DND-41 (cell line): ENCODE results near the gene RALY.

Source experiments
- ATAC-seq: fragments of 200-7000 bp; cut with Tn5 transposase; 3 replicates; pipeline ENCODE4 v1.9.1; 2021; ENCODE audit warnings: low read depth; ENCODE audit not compliant: insufficient read depth
- DNase-seq: peaks from one replicate; pipeline ENCODE4 v3.0.0-alpha.2; 2020
- H2AFZ ChIP-seq: 2 replicates; pipeline ENCODE4 v1.6.0; 2012; ENCODE audit warnings: low read depth, low read length
- H3K27ac ChIP-seq: 2 replicates; pipeline ENCODE4 v1.5.1; 2012; ENCODE audit warnings: low read length, inconsistent platforms
- H3K27me3 ChIP-seq: fragments of 200-600 bp; sonication (generic); 2 replicates; pipeline ENCODE4 v1.6.0; 2012; ENCODE audit warnings: low read length, mild to moderate bottlenecking, inconsistent platforms; ENCODE audit not compliant: insufficient read depth, poor library complexity
- H3K36me3 ChIP-seq: 2 replicates; pipeline ENCODE4 v1.5.1; 2012; ENCODE audit warnings: low read length, inconsistent platforms; ENCODE audit not compliant: insufficient read depth
- H3K4me1 ChIP-seq: 2 replicates; pipeline ENCODE4 v1.5.1; 2012; ENCODE audit warnings: mild to moderate bottlenecking, low read length; ENCODE audit not compliant: insufficient read depth
- H3K4me2 ChIP-seq: 2 replicates; pipeline ENCODE4 v1.6.0; 2012; ENCODE audit warnings: mild to moderate bottlenecking, moderate library complexity, low read length, inconsistent platforms; ENCODE audit not compliant: insufficient read depth
- H3K4me3 ChIP-seq, 2 experiments: fragments of 200-600 bp in 1 of 2; shearing (Covaris generic) in 1 of 2; 2 replicates each; pipeline ENCODE4 v1.5.1; 2012 to 2016; ENCODE audit warnings: inconsistent platforms in 2 of 2, low read length in 2 of 2, mild to moderate bottlenecking in 2 of 2, low read depth in 1 of 2, moderate library complexity in 1 of 2
- H3K79me2 ChIP-seq: 2 replicates; pipeline ENCODE4 v1.6.0; 2012; ENCODE audit warnings: low read length, inconsistent platforms; ENCODE audit not compliant: insufficient read depth
- H3K9ac ChIP-seq: 2 replicates; pipeline ENCODE4 v1.6.0; 2012; ENCODE audit warnings: low read depth, mild to moderate bottlenecking, inconsistent platforms, low read length, moderate library complexity
- H3K9me3 ChIP-seq: 2 replicates; pipeline ENCODE4 v1.5.1; 2012; ENCODE audit warnings: low read length, moderate library complexity, mild to moderate bottlenecking, inconsistent platforms; ENCODE audit not compliant: insufficient read depth, severe bottlenecking
- H4K20me1 ChIP-seq: 2 replicates; pipeline ENCODE4 v1.6.0; 2012; ENCODE audit warnings: low read length; ENCODE audit not compliant: insufficient read depth
- CTCF ChIP-seq: IDR thresholded peaks from 2 replicates; pipeline ENCODE4 v1.5.1; 2012; ENCODE audit warnings: borderline replicate concordance, low read length, moderate library complexity, mild to moderate bottlenecking; ENCODE audit not compliant: poor library complexity, severe bottlenecking; ENCODE audit errors: extremely low read depth
- EZH2 ChIP-seq: IDR thresholded peaks from 3 replicates; pipeline ENCODE4 v1.6.1; 2012; ENCODE audit warnings: borderline replicate concordance, low read depth, mild to moderate bottlenecking, moderate library complexity, low read length, inconsistent platforms; ENCODE audit not compliant: severe bottlenecking

RALY gene

DNA sequence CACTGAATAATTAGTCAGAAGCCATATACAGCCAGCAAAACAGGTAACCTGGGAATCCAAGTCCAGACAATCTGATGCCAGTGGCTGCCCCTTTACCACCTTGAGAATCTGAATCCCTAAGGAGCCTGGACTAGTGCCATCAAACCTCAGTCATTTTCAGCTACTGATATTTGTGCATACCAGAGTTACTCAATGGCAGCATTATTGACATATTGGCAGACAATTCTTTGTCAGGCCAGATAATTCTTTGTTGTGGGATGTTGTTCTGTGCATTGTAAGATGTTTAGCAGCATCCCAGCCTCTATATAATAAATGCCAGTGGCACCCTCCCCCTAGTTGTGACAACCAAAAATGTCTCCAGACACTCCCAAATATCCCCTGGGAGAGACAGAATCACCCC lies 121.5 kb downstream of the RALY start:
- Histone ChIP-seq H3K9ac (no peak overlapping the region), H3K9me3 (no peaks in the 10 kb centered on the region), H3K27ac (no peak overlapping the region), H4K20me1 (peaks cover 11% of the 10 kb centered on the region), H3K79me2 (peaks cover 18% of the 10 kb centered on the region), H3K36me3 (peaks cover 11% of the 10 kb centered on the region), H3K27me3 (peaks cover 9% of the 10 kb centered on the region), H3K4me1 (peaks cover 17% of the 10 kb centered on the region), H2AFZ (no peak overlapping the region), H3K4me2 (no peak overlapping the region), H3K4me3 (no peak overlapping the region)
- TF ChIP-seq EZH2 (no peak), CTCF (no peak)
- DNase-seq: no peak
- no peak for ATAC-seq

DNA sequence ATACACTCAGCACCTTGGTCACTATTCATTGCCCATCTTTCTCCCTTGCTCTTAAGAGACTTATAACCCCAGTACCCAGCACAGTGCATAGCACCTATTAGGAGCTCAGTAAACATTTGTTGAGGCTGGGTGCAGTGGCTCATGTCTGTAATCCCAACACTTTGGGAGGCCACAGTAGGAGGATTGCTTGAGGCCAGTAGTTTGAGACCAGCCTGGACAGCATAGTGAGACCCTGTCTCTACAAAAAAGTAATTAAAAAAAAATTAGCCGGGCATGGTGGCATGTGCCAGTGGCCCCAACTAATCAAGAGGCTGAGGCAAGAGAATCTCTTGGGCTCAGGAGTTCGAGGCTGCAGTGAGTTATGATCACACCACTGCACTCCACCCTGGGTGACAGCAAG lies 126.5 kb downstream of the RALY start:
- H2AFZ ChIP-seq: no peak overlapping the region
- no peak overlapping the region for H3K9ac ChIP-seq
- peaks cover 13% of the 10 kb centered on the region for H3K27me3 ChIP-seq
- DNase-seq (no peak), ATAC-seq (no peak)
- no peak for TF ChIP-seq EZH2
- no peak for TF ChIP-seq CTCF
- H3K4me1 ChIP-seq: no peaks in the 10 kb centered on the region
- no peak overlapping the region for H3K27ac ChIP-seq
- no peak overlapping the region for H3K4me3 ChIP-seq
- no peaks in the 10 kb centered on the region for H4K20me1 ChIP-seq
- no peaks in the 10 kb centered on the region for H3K79me2 ChIP-seq
- no peaks in the 10 kb centered on the region for H3K9me3 ChIP-seq
- no peaks in the 10 kb centered on the region for H3K36me3 ChIP-seq
- no peak overlapping the region for H3K4me2 ChIP-seq

- Histone ChIP-seq H2AFZ (no peak overlapping the region), H3K4me1 (no peaks in the 10 kb centered on the region), H3K4me3 (no peak overlapping the region), H3K4me2 (no peak overlapping the region), H3K79me2 (no peaks in the 10 kb centered on the region), H3K36me3 (no peaks in the 10 kb centered on the region), H3K27me3 (peaks cover 15% of the 10 kb centered on the region), H3K27ac (no peak overlapping the region), H3K9ac (no peak overlapping the region), H3K9me3 (no peaks in the 10 kb centered on the region), H4K20me1 (no peaks in the 10 kb centered on the region)
- DNase-seq (no peak), ATAC-seq (no peak)
- TF ChIP-seq EZH2: no peak
- no peak for TF ChIP-seq CTCF
Observed at GRCh38 chr20:34122274-34122980, 128.7 kb downstream of the RALY start.

DNA sequence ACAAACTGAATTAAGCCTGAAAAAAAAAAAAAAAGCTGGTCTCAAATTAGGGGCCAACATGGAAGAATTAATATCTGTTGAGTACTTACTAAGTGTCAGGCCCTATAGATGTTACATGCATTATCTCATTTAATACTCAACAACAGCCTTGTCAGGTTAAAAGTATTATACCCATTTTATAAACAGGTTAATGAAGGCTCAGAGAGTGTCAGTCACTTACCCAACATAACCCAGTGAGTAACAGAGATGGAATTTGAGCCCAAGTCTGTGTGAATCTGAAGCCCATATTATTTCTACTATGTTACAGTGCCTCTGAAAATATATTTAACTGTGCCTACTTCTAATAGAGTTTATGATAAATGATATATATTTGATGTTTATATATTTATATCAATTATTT lies 129.6 kb downstream of the RALY start:
- Histone ChIP-seq H3K36me3 (no peaks in the 10 kb centered on the region), H4K20me1 (no peaks in the 10 kb centered on the region), H3K4me1 (no peaks in the 10 kb centered on the region), H3K9ac (no peak overlapping the region), H3K79me2 (no peaks in the 10 kb centered on the region), H3K4me2 (no peak overlapping the region), H3K4me3 (no peak overlapping the region), H3K9me3 (no peaks in the 10 kb centered on the region), H2AFZ (no peak overlapping the region), H3K27me3 (peaks cover 15% of the 10 kb centered on the region), H3K27ac (no peak overlapping the region)
- TF ChIP-seq CTCF (no peak), EZH2 (no peak)
- no peak for ATAC-seq
- DNase-seq: no peak
